RWPE1 (cell line): ENCODE results near the gene DTNB.
A peak's percentile ranks its signal among the peaks of the same experiment; 100 is the strongest.

Experiments
- CTCF ChIA-PET: fragments of 350-600 bp; sonication (Branson Sonifier 250); formaldehyde crosslinking; extraction: SDS; loops from one replicate; lab custom pipeline; 2021; lab: Yijun Ruan, JAX
- POLR2A ChIA-PET: fragments of 400-600 bp; formaldehyde crosslinking; extraction: SDS; loops from one replicate; lab custom pipeline; 2020; ENCODE audit warnings: antibody characterized with exemption; ENCODE audit not compliant: low non-redundant PET; lab: Yijun Ruan, JAX
- DNase-seq: peaks from one replicate; pipeline ENCODE4 v3.0.0; 2012; ENCODE audit warnings: low spot score
- H3K27ac ChIP-seq: fragments of 450-650 bp; 2 replicates; pipeline ENCODE4 v1.5.1; 2017
- TF ChIP-seq, protein P1 (sequence below): fragments of 450-650 bp; conservative IDR thresholded peaks from 2 replicates; pipeline ENCODE4 v1.5.1; 2017; ENCODE audit warnings: low read depth, mild to moderate bottlenecking

Gene DTNB

DNA sequence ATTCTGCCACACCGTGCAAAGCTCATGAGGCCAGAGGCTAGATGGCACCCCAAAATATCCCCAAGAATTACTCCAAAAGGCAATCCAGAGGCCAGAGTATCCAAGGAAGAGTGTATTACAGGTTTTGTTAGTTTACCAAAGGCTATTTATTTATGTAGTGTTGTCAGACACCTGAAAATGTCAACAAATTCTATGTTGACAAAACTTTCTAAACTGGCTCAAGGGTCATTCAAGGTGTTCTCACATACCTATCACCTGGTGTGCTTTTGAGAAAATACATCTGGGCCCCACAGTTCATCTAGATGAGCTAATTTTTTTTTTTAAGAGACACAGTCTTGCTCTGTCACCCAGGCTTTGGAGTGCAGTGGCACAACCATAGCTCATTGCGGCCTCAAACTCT lies 12.4 kb upstream of the DTNB start:
- CTCF ChIA-PET, result interaction anchor here (0.6 to 1.6 kb wide), 5 partner anchors 14 to 477 kb away, joined by 3 to 6 read pairs (median 5); no protein-coding TSS in a partner anchor
- no peak for DNase-seq
- H3K27ac ChIP-seq, result no peak overlapping the region
- POLR2A ChIA-PET, result no interaction called here
- TF ChIP-seq, protein P1, sequence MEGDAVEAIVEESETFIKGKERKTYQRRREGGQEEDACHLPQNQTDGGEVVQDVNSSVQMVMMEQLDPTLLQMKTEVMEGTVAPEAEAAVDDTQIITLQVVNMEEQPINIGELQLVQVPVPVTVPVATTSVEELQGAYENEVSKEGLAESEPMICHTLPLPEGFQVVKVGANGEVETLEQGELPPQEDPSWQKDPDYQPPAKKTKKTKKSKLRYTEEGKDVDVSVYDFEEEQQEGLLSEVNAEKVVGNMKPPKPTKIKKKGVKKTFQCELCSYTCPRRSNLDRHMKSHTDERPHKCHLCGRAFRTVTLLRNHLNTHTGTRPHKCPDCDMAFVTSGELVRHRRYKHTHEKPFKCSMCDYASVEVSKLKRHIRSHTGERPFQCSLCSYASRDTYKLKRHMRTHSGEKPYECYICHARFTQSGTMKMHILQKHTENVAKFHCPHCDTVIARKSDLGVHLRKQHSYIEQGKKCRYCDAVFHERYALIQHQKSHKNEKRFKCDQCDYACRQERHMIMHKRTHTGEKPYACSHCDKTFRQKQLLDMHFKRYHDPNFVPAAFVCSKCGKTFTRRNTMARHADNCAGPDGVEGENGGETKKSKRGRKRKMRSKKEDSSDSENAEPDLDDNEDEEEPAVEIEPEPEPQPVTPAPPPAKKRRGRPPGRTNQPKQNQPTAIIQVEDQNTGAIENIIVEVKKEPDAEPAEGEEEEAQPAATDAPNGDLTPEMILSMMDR, result no peak

DNA sequence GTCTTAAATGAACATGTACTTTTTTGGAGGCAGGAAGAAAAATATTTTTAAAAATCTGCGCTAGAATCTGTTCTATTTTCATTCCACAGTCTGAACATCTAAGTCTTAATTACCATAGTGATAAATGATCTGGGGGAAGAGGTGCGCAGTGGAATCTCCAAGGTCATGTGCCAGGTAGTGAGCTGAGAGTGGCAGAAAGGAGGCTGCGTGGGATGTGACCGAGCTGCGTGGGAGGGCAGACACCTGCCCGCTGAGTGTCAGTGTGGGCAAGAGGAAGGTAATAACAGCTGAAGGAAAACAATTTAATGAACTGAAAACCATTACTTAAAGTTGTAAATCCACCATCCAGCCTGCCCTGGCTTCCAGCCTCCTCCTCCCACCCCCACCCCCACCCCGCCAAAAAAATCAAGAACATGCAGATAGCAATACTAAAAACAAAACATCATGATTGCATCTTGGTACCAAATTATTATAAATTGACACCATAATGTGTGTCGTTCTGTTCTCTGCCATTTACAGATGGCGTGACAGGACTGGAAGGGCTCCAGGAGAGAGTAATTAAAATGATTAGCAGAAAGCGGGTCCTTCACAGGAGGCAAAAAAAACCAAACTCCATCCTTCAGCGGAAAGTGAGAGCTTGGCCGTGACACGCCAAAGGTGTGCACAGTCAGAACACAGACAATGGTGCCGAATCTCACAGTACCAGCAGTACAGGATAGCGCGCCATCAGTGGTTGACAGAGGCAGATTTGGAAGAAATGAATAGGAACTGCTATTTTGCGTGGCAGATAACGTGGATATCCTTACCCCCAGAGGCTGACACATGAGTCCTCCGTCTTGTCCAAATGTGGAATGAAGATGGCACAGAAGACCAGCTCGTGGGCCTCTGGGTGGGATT lies 11.4 kb upstream of the DTNB start:
- POLR2A ChIA-PET, result no interaction called here
- TF ChIP-seq, protein P1, result no peak
- no peak overlapping the region for H3K27ac ChIP-seq
- CTCF ChIA-PET, result no interaction called here
- no peak for DNase-seq

DNA sequence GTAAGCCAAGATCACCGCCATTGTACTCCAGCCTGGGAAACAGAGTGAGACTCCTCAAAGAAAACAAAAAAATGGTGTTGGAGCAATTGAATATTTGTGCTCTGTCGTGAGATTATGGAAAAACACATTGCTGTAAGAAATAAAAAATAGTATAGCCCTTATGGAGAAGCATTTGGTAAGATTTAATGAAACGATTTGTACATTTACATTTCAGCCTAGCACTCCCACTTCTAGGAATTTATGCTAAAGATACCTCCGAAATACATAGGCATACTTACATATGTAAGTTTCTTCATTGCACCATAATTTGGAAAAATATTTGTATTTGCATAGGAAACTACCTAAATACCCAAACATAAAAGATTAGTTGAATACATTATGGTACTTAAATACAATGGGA lies 8.7 kb upstream of the DTNB start:
- no peak overlapping the region for H3K27ac ChIP-seq
- ChIA-PET POLR2A (no interaction called here), CTCF (interaction anchor here (0.6 to 0.7 kb wide), 2 partner anchors 14 to 199 kb away, joined by 3 read pairs; no protein-coding TSS in a partner anchor)
- DNase-seq, result no peak
- TF ChIP-seq, protein P1, result no peak

DNA sequence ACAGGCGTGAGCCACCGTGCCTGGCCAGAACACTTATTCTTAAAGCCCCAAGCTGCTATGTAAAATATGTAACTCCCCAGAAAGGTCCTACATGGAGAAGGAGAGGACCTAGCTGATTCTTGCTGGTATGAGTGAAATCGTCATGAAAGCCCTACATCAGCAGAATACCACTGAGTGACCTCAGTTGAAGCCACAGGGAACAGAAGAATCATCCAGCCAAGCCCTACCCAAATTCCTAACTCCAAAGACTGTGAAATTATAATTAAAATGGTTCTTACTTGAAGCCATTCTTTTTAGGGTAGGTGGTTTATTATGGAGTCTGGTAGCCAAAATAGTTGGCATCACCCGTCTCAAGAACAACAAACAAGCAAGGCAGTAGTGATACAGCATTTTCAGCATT lies 4.5 kb upstream of the DTNB start:
- CTCF ChIA-PET, result no interaction called here
- H3K27ac ChIP-seq, result no peak overlapping the region
- POLR2A ChIA-PET, result no interaction called here
- TF ChIP-seq, protein P1, result no peak
- no peak for DNase-seq

DNA sequence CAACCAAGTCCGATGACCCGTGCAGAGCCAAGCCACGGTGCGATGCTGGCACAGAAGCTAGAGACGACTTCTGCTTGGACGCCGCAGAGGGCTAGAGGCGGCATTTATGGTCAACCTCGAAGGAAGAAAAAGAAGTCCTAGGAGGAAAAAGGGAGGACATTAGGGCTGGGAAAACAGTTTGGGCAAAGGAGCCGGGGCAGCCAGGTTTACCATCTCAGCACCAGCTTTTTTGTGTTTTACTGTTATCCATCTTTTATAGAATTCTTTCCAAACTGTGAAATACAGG lies 643 bp upstream of the DTNB start:
- TF ChIP-seq, protein P1, result no peak
- ChIA-PET POLR2A (no interaction called here), CTCF (interaction anchor here (0.6 to 2.0 kb wide), 4 partner anchors 26 to 678 kb away, joined by 3 to 11 read pairs (median 4); no protein-coding TSS in a partner anchor)
- H3K27ac ChIP-seq, result peak overlapping the region; percentile 98
- no peak for DNase-seq

DNA sequence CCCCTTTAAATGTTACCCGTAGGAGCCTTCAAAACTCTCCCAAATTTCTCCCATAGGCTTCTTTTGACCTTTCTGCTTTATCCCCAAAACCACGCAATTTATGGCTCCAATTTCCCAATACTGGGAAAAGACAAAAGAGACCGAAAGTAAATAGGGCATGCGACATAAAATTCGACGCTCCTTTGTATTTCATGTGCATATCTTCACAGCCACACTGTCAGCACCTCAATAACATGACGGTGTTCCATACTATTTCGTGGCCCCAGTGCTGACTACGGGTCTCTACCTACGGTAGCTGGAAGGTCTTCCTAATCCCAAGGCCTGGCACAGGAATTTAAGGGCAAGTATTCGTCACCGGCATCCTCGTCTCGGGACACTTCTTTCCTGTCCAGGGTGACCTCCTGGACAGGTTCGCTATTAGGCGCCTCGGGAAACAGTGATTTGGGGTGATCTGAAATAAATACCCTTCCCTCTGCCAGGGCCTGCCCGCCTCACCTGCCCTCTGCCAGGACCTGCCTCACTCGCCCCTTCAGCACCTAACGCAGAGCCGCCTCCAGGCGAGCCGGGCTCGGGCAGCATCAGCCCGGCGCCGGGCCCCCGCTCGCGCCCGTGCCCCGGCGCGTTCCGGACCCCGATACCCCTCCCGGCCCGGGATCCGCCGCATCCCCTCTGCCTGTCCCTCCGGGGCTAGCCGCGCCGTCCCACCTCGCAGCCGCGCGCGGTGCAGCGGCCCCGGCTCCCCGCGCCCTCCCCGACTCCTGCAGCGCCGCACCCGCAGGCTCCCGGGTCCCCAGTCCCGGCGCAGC lies 680 bp downstream of the DTNB start:
- ChIA-PET POLR2A (interaction anchor here (0.7 kb wide), 1 partner anchor 18 kb away, joined by 7 read pairs; no protein-coding TSS in a partner anchor), CTCF (interaction anchor here (0.6 to 1.2 kb wide), 6 partner anchors 14 to 355 kb away, joined by 3 to 6 read pairs (median 4); no protein-coding TSS in a partner anchor)
- TF ChIP-seq, protein P1, result no peak
- peak; percentile 65 for DNase-seq
- H3K27ac ChIP-seq, result peak overlapping the region; percentile 98
